CD14-positive monocyte (primary cell): ENCODE results near the gene CEP112. TPM values are rescaled to one million over a fixed set of nuclear protein-coding genes. Genes with fewer than 3 reads are reported as not detected.

Source experiments
- DNase-seq, 3 donors: peaks; one replicate each; pipeline ENCODE4 v3.0.0-alpha.2; 2011 to 2022
- H2AFZ ChIP-seq: 2 replicates; pipeline ENCODE4 v1.6.0; 2012; ENCODE audit warnings: mild to moderate bottlenecking, low read depth, low read length, inconsistent platforms; ENCODE audit not compliant: insufficient read depth, poor library complexity, severe bottlenecking
- H3K27ac ChIP-seq, 2 donors: 1 replicate in 1 of 2; 2 replicates in 1 of 2; pipeline ENCODE4 v1.5.1; 2012 to 2013; ENCODE audit warnings: low read length in 2 of 2, control low read depth in 1 of 2, inconsistent platforms in 1 of 2, low read depth in 1 of 2, mild to moderate bottlenecking in 1 of 2
- H3K27me3 ChIP-seq, 2 donors: one replicate each; pipeline versions ENCODE4 v1.6.0 to v1.6.1; 2011 to 2013; ENCODE audit warnings: low read length in 2 of 2; ENCODE audit not compliant: control insufficient read depth in 2 of 2, insufficient read depth in 2 of 2
- H3K36me3 ChIP-seq, 2 donors: replicated peaks in 1 of 2; 1 replicate in 1 of 2; 2 replicates in 1 of 2; pipeline versions ENCODE4 v1.5.1 to v1.6.1; 2012 to 2013; ENCODE audit warnings: low read length in 2 of 2, control low read depth in 1 of 2, inconsistent platforms in 1 of 2, mild to moderate bottlenecking in 1 of 2; ENCODE audit not compliant: insufficient read depth in 2 of 2, control insufficient read depth in 1 of 2
- H3K4me1 ChIP-seq, 2 donors: 1 replicate in 1 of 2; 2 replicates in 1 of 2; pipeline versions ENCODE4 v1.5.1 to v1.6.1; 2012 to 2013; ENCODE audit warnings: low read length in 2 of 2, control low read depth in 1 of 2, inconsistent platforms in 1 of 2, mild to moderate bottlenecking in 1 of 2, moderate library complexity in 1 of 2; ENCODE audit not compliant: insufficient read depth in 2 of 2, control insufficient read depth in 1 of 2
- H3K4me2 ChIP-seq: replicated peaks from 2 replicates; pipeline ENCODE3; 2012; ENCODE audit warnings: low read length, moderate library complexity, mild to moderate bottlenecking; ENCODE audit not compliant: poor library complexity, severe bottlenecking; ENCODE audit errors: extremely low read depth
- H3K4me3 ChIP-seq, 3 experiments: fragments of 200-600 bp in 1 of 3; sonication (generic) in 1 of 3; replicated peaks in 1 of 3; 1 replicate in 2 of 3; 2 replicates in 1 of 3; pipeline ENCODE4 v1.5.1; 2011 to 2013; ENCODE audit warnings: low read length in 3 of 3, mild to moderate bottlenecking in 3 of 3, control low read depth in 2 of 3, low read depth in 2 of 3, inconsistent platforms in 1 of 3, moderate library complexity in 1 of 3
- H3K79me2 ChIP-seq: 2 replicates; pipeline ENCODE4 v1.6.0; 2012; ENCODE audit warnings: mild to moderate bottlenecking, control low read depth, inconsistent platforms, low read length, moderate library complexity; ENCODE audit not compliant: insufficient read depth
- H3K9ac ChIP-seq: 2 replicates; pipeline ENCODE4 v1.6.0; 2017; ENCODE audit warnings: low read length, mild to moderate bottlenecking; ENCODE audit not compliant: insufficient read depth, poor library complexity, severe bottlenecking
- H3K9me3 ChIP-seq, 2 donors: replicated peaks in 1 of 2; 1 replicate in 1 of 2; 2 replicates in 1 of 2; pipeline versions ENCODE4 v1.5.1 to v1.6.1; 2012 to 2013; ENCODE audit warnings: low read length in 2 of 2, control low read depth in 1 of 2; ENCODE audit not compliant: control insufficient read depth in 1 of 2, insufficient read depth in 1 of 2
- H4K20me1 ChIP-seq: 2 replicates; pipeline ENCODE4 v1.6.0; 2012; ENCODE audit warnings: mild to moderate bottlenecking, low read length, control low read depth, moderate library complexity; ENCODE audit not compliant: insufficient read depth
- H3K27ac Mint-ChIP-seq, 7 donors: one replicate each; pipeline ENCODE4 v1.8.0; 2020; ENCODE audit warnings: mild to moderate bottlenecking in 7 of 7, mixed read lengths in 7 of 7, moderate library complexity in 6 of 7, inconsistent platforms in 2 of 7
- H3K27me3 Mint-ChIP-seq, 3 donors: one replicate each; pipeline ENCODE4 v1.8.0; 2021 to 2022; ENCODE audit warnings: low read depth in 3 of 3, mild to moderate bottlenecking in 3 of 3, mixed read lengths in 3 of 3, moderate library complexity in 3 of 3, inconsistent platforms in 1 of 3
- H3K36me3 Mint-ChIP-seq, 2 donors: one replicate each; pipeline ENCODE4 v1.8.0; 2020; ENCODE audit warnings: mixed read lengths in 2 of 2, inconsistent platforms in 1 of 2, mild to moderate bottlenecking in 1 of 2
- H3K4me1 Mint-ChIP-seq: one replicate; pipeline ENCODE4 v1.8.0; 2020; ENCODE audit warnings: mild to moderate bottlenecking, mixed read lengths
- H3K4me3 Mint-ChIP-seq, 2 donors: one replicate each; pipeline ENCODE4 v1.8.0; 2020; ENCODE audit warnings: mild to moderate bottlenecking in 2 of 2, mixed read lengths in 2 of 2, moderate library complexity in 1 of 2
- H3K9me3 Mint-ChIP-seq, 7 donors: one replicate each; pipeline ENCODE4 v1.8.0; 2020 to 2022; ENCODE audit warnings: mixed read lengths in 7 of 7, mild to moderate bottlenecking in 6 of 7, moderate library complexity in 6 of 7, inconsistent platforms in 2 of 7
- CTCF ChIP-seq: fragments of 200-600 bp; IDR thresholded peaks from one replicate; pipeline ENCODE4 v1.8.0; 2022; ENCODE audit warnings: antibody characterized with exemption, mild to moderate bottlenecking
- WGBS: methylation state at CpG from one replicate; pipeline ENCODE4 v1.1.5; 2013; ENCODE audit warnings: missing lambda C conversion rate; ENCODE audit not compliant: insufficient coverage; 5-methylcytosine and 5-hydroxymethylcytosine counted together
- intact Hi-C, 2 donors: fragments of 100-400 bp; cut with micrococcal nuclease; formaldehyde crosslinking; loops; one replicate each; pipeline versions ENCODE4 v1.15.0 to v1.15.1; 2023
- polyA plus RNA-seq, 3 donors: library from polyadenylated mRNA; depleted of rRNA in 1 of 3; unstranded in 2 of 3; stranded (reverse) in 1 of 3; fragments of 300-500 nt in 2 of 3; fragments of >200 nt in 1 of 3; fragmentation: Illumina TruSeq in 2 of 3; gene quantifications; 1 replicate in 2 of 3; 2 replicates in 1 of 3; pipeline ENCODE4 v1.2.3, GENCODE V29; 2012 to 2021

The CEP112 gene
- polyA plus RNA-seq, 3 donors, result 0.10 TPM; not detected in 2

GRCh38 chr17:66172144-66172543 lies 19.8 kb downstream of the CEP112 start:
- no peak for TF ChIP-seq CTCF
- Mint-ChIP-seq H3K27me3 (peaks cover 0 to 3% (median 2%) of the 10 kb centered on the region in 3 donors), H3K27ac (no peak overlapping the region), H3K4me1 (no peaks in the 10 kb centered on the region), H3K9me3 (no peaks in the 10 kb centered on the region), H3K36me3 (no peaks in the 10 kb centered on the region), H3K4me3 (no peak overlapping the region)
- Histone ChIP-seq H3K36me3 (no peaks in the 10 kb centered on the region), H3K4me1 (no peaks in the 10 kb centered on the region), H2AFZ (no peak overlapping the region), H4K20me1 (no peaks in the 10 kb centered on the region), H3K9me3 (no peaks in the 10 kb centered on the region), H3K27ac (no peak overlapping the region), H3K9ac (no peak overlapping the region), H3K4me3 (no peak overlapping the region), H3K4me2 (no peak overlapping the region), H3K79me2 (no peaks in the 10 kb centered on the region), H3K27me3 (no peaks in the 10 kb centered on the region)
- no peak for DNase-seq
- WGBS, result 100% methylated on average over 3 of the region's 5 CpGs
- intact Hi-C loops, result no loop called here

- H3K36me3 Mint-ChIP-seq, result no peaks in the 10 kb centered on the region
- H3K4me3 Mint-ChIP-seq, result no peak overlapping the region
- H3K9me3 Mint-ChIP-seq, result no peaks in the 10 kb centered on the region
- Histone ChIP-seq H3K36me3 (no peaks in the 10 kb centered on the region), H3K4me1 (no peaks in the 10 kb centered on the region), H3K4me2 (no peak overlapping the region), H3K4me3 (no peak overlapping the region), H2AFZ (no peak overlapping the region), H3K9me3 (no peaks in the 10 kb centered on the region), H3K27ac (no peak overlapping the region), H3K79me2 (no peaks in the 10 kb centered on the region), H3K9ac (no peak overlapping the region), H4K20me1 (no peaks in the 10 kb centered on the region), H3K27me3 (no peaks in the 10 kb centered on the region)
- H3K27ac Mint-ChIP-seq, result no peak overlapping the region
- TF ChIP-seq CTCF, result no peak
- H3K4me1 Mint-ChIP-seq, result no peaks in the 10 kb centered on the region
- WGBS, result no CpG with 5 or more reads among the region's 3 CpGs
- peaks cover 0 to 3% (median 2%) of the 10 kb centered on the region in 3 donors for H3K27me3 Mint-ChIP-seq
- intact Hi-C loops, result no loop called here
- DNase-seq, result no peak
These were observed 20.2 kb downstream of the CEP112 start for GRCh38 chr17:66171692-66172091.
